ENCODE results near the gene BEAN1.

DNA sequence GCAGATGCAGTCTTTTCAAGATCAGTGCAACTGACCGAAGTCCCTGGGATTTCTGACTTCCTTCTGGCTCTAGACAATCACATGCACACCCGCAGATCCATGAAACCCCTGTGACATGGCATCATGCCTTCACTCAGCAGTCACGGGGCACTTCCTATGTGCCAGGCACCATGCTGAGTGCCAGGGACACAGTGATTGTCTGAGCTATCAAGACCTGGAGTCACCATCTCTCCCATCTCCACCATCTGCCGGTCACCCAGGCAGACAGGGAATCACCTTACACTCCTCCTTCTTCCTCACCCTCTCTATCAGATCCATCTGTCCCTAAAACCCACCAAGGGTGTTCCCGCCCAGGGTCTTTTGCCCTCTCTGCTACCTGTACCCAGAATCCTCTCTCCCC, 5.3 kb downstream of the BEAN1 start:
- no peak for TF ChIP-seq POLR2A (IDR thresholded peaks at IDR 0.05)
- TF ChIP-seq, protein P1, sequence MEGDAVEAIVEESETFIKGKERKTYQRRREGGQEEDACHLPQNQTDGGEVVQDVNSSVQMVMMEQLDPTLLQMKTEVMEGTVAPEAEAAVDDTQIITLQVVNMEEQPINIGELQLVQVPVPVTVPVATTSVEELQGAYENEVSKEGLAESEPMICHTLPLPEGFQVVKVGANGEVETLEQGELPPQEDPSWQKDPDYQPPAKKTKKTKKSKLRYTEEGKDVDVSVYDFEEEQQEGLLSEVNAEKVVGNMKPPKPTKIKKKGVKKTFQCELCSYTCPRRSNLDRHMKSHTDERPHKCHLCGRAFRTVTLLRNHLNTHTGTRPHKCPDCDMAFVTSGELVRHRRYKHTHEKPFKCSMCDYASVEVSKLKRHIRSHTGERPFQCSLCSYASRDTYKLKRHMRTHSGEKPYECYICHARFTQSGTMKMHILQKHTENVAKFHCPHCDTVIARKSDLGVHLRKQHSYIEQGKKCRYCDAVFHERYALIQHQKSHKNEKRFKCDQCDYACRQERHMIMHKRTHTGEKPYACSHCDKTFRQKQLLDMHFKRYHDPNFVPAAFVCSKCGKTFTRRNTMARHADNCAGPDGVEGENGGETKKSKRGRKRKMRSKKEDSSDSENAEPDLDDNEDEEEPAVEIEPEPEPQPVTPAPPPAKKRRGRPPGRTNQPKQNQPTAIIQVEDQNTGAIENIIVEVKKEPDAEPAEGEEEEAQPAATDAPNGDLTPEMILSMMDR (IDR thresholded peaks at IDR 0.05) = no peak
